Stimulated activated CD4-positive, alpha-beta T cell treated with anti-CD3 and anti-CD28 coated beads, Interleukin-4, amount 100 ng/mL, for 48 hours (primary cell): ENCODE data around the gene MEP1B.

Experiments
- DNase-seq, 2 donors: peaks; one replicate each; pipeline ENCODE4 v3.0.0-alpha.2; 2020; ENCODE audit warnings: low read depth in 2 of 2

The MEP1B gene

DNA sequence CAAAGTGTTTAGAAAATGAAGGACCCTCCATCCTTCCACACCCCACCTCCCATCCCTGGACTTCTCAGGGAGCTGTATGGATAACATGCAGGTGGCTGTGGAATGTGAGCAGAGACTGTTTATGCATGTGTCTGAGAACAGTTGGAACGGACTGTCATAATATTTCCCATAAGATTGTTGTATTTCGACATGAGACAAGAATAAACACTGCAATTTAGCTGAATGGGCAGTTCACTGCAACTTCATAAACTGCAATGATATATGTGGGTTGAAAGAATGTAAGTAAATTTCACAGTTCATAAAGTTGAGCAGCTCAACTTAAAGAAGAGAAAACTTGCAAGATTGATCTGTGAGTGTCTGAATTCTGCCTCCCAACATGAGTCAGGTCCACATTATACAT is 74.6 kb downstream of the MEP1B start:
- DNase-seq, result no peak

DNA sequence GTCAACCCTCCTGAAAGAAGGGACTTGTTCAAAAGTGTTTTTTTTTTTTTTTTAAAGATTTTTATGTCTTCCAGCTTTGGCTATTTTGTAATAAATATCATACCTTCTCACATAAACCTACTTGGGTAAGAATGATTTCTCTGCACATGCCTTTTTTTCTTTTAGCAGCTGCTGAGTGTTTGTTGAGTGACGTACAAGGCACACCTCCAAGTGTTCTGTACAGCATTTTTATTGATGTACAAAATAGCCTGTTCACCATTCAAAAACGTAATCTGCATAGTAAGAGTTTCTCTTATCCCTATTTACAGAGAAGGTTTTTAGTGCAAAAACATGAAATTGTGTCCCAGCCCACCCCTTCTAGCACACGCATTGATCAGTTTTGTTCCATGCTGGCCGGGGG is 77.6 kb downstream of the MEP1B start:
- DNase-seq, result no peak
